Stimulated activated CD4-positive, alpha-beta T cell treated with anti-CD3 and anti-CD28 coated beads, Interleukin-4, amount 100 ng/mL, for 1 hour (primary cell): Measurements from ENCODE around the gene TMTC4.
"Not testable (repeated sequence)": the region's sequence is repeated elsewhere in the genome, so short reads cannot be mapped to it uniquely, and the experiment has no call there.

Source experiments
- DNase-seq: peaks from one replicate; pipeline ENCODE4 v3.0.0-alpha.2; 2020

Gene TMTC4

DNA sequence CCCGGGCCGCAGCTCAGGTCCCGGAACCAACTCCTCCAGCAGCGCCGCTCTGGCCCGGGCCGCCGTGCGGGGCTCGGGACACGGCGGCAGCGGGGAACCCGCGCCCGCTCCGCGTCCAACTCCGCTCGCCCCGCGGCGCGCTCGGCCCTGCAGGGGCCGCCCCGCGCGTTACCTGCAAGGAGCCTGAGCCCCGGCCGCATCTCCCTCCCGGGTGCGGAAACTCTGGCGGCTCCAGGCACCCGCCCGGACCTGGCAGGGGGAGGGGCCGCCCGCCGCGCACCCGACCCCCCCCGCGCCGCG is at the start of gene TMTC4:
Gene TMTC4 (minus strand): TSS at position 224 of the 300 bp plus-strand sequence. CDS start 4,433 bp downstream, outside the sequence.
- DNase-seq: no peak

GRCh38 chr13:100722517-100722916 is 47.9 kb upstream of the TMTC4 start:
- DNase-seq: no peak

DNA sequence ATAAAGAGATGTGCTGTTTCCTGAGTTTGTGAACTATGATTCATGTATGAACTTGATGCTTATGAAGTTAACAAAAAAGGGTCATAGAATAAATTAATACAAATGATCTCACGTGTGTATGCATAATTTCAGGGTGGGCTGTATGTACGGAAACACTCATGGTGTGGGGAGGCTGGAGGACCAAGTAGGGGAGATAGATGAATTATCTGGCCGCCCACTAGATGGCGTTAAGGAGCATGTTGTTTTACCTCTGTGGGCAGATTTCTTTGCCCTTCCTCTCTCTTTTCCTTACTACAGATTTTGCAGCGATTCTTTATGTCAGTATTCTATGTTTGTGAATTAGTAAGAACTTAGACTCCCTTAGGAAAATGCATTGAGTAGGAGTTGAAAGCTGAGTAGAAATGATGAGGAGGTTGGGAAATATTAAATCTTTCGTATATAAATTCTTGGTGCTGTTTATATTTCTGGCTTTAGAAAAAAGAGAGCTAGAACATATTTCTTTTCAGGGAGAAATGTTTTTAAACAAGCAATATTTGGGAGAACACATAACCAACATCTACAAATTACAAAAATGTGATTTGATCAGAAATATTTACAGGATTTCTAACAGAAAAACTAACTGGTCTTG is 47.4 kb upstream of the TMTC4 start:
- DNase-seq: peak; percentile 34

DNA sequence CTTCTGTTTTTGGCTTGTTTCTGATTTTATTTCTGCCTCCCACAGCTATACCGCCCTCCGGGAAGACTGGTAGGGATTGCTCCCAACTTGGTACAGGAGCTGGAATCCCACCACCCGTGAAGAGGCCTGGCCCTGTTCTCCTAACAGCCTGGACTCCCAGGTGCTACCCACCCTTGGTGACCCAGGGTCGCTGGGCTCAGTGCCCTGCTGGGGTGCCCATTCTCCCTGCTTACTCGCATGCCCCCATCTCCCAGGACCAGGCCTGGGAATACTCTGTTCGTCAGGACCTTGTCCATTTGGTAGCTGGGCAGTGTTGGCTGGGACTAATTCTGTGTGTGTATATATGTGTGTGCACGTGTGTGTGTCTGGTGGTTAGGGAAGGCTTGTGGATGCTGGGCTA is 41.0 kb upstream of the TMTC4 start:
- DNase-seq: no peak

DNA sequence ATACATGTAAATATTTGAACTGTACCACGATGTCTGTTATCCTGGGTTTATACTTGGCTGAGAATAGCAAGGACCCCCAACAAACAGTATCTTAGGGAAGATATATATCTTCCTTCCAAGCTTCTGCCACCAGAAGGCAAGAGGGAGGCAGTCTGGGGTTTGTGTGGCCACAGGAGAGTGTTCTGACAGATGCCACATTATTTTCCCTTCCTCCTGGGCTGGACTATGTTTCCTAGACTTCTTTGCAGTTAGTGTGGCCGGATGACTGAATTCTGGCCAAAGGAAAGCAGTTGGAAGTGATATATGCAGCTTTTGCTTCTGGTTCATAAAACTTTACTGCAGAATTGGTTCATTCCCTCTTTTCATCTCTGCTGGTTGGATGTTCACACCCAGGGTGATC is 39.9 kb upstream of the TMTC4 start:
- DNase-seq: no peak

- DNase-seq: no peak
These were observed 35.6 kb upstream of the TMTC4 start for GRCh38 chr13:100710176-100710575.

- DNase-seq: no peak
These were observed 33.5 kb upstream of the TMTC4 start for GRCh38 chr13:100707818-100708740.

GRCh38 chr13:100698331-100698730 is 23.7 kb upstream of the TMTC4 start:
- not testable (repeated sequence) for DNase-seq

DNA sequence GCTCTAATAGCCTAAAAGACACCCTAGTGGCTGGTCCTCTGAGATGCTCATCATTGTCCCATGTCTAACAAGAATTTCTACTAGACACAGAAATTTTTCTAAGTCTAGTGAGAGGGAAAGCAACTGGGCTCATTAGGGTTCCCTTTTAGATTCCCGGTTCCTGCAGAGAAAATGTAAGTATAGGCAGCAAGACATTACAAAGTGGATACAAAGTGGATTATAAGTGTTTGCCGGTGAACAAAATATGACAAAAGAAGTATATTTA is 20.8 kb upstream of the TMTC4 start:
- DNase-seq: no peak

DNA sequence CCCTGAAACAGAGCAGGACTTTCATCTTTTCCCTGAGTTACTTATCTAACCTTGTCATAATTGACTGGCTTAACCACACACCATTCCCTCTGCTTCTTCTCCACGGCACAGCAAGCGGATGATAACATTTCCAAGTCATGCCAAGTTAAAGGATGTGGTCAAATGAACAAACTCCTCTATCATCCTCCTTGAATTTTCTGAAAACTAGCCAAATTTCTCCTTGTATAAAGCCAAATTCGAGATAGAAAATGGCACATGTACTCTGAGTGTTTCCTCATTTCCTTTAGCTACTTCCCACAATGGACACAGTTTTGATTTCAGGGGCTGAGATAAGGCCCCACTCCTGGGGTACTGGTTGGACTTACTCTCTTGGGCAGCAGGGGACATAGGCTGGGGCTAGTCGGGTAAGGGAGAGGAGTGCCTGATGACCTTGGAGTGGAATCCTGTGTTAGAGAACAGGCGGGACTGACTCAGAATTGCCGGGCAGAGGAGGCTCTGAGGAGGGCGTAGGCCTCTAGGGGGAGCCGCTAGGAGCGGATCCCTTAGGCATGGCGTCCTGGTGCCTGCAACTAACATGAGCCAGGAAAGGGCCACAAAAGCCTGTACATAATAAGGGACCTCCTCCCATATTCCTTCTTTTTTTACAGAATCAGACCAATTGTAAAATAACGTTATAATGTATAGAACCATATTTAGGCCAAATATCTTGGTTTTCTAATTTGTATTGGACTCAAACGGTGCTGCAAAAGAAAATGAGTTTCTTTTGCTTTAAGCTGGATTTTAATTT is 20.3 kb upstream of the TMTC4 start:
- no peak for DNase-seq

DNA sequence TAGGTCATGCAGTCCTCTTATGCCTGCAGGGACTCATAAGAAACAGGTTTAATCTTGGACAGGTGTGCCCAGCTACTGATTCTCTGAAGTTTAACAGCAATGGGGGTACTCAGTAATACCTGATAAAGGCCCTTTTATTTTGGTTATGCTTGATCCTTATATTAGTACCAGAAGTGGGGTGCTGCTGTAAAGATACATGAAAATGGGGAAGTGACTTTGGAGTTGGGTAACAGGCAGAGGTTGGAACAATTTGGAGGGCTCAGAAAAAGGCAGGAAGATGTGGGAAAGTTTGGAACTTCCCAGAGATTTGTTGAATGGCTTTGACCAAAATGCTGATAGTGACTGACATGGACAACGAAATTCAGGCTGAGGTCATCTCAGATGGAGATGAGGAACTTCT is 14.6 kb upstream of the TMTC4 start:
- no peak for DNase-seq

- DNase-seq: no peak
These were observed 5.5 kb upstream of the TMTC4 start for GRCh38 chr13:100680131-100680530.

- not testable (repeated sequence) for DNase-seq
These were observed 2.5 kb upstream of the TMTC4 start for GRCh38 chr13:100677128-100677527.

DNA sequence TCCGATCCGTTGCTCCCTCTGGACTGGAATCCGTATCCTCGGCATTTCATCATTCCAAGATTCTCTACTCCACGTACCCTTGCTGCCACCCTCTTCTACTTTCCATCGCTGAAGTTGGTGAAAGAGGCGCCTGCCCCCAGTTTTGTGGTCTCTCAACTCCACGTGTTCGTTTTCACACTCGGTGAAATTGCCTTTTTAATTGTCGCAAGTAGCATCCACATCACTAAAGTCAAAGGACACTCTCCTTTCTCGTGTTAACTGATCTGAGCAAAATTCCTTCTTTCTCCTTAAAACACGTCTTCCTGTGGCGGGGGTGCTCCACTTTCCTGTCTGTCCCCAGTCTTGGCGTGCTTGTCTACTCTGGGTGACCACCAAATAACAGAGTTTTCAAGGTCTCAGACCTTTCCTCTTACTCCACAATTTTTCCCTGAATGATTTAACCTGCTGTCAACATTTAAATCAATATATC is 1.1 kb upstream of the TMTC4 start:
- DNase-seq: peak; percentile 6

- DNase-seq: peak; percentile 100
These were observed 471 bp upstream of the TMTC4 start for GRCh38 chr13:100674872-100675660.

DNA sequence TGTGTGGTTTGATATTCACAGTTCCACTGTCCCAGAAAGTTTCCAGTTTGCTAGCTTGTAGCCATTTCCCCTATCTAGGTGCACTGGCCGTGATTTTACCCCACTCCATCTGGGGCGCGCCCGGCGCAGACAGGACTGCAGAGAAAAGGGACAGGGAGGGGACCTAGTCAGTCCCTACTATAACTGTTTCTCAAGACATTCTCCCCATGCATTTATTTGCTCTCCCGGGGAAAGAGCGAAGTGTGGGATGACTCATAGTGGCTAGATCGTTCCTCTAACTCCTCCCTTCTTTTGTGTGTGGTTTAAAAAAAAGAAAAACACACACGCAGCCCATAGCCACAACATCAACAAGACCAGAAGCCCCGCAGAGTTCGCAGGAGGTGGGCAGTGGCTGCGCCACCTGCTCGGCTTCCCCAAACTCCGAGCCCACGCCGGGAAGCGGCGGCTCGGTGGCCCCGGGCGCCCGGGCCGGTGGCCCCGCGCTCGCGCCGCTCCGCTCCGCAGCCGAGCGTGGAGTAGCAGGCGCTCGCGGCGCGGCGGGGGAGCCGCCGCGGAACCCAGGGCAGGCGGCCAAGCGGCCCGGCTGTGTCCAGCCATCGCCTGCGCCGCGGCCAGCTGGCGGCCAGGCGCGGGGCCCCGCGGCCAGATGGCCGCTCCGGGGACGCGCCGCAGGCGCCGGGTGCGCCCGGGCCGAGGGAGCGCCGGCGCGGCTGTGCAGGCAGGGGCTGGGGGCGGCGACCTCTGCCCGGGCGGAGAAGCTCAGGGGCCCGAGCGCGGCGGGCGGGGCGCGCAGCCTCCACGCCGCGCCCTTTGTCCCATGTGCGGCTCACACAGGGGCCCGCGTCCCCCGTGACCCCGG is 653 bp downstream of the TMTC4 start:
- peak; percentile 41 for DNase-seq

- no peak for DNase-seq
These were observed 1.3 kb downstream of the TMTC4 start for GRCh38 chr13:100673376-100673712.

- DNase-seq: no peak
These were observed 3.0 kb downstream of the TMTC4 start for GRCh38 chr13:100671389-100672182.

DNA sequence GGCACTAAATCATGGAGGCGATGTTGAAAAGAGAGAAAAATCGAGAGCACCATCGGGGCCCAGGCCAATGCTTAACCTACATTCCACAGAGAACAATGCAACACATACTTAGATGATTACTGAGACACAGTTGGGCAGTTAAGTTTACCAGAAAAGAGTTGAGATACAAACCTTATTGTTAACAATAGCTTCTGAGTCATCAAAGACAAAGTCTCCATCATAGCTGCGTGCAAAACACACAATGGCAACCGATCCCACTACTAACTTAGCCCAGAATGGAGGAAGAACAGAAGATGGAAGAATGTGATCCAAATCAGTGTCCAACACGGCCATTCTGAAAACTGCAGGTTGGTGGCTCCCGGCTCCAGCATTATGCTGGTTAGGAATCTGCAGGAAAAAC is 6.2 kb downstream of the TMTC4 start:
- DNase-seq: no peak

DNA sequence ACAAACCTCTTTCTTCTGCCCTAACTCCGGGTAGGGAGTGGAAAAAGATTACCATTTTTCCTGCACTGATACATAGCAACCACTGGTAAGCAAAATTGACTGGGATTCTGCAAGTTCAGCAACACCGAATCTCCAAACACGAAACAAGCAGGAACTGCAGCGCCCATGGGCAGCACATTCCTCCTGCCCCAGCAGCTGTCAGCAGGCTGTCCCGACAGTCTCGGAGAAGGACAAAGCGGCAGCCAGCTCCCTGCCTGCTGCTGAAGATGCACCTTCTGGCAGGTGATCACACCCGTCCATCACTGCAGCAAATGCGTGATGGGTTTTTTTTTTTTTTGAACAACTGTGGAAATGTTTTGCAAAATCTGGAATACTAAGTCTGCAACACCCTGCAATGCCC is 6.7 kb downstream of the TMTC4 start:
- DNase-seq: no peak

DNA sequence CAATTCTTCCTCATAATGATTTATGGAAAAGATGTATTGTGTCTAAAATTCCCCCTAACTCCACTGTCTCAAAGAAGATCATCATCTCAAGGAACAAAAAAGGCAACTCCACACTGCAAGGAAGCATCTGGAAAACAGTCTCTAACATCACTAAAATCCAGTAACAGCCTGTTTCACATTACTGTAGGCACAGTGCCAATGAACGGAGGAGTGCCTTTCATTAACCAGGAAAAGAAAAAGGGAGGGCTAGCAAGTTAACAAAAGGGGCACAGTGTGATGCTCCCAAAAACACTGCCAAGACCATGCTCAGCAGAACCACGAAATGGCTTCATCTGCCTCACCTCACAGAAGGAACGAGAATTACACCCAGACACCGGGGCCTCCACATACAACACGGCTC is 8.5 kb downstream of the TMTC4 start:
- no peak for DNase-seq
